NCI-H2196 (cell line): ENCODE data around the gene ATF6B.
"Not testable (repeated sequence)": the region's sequence is repeated elsewhere in the genome, so short reads cannot be mapped to it uniquely, and the experiment has no call there.

ENCODE experiments used
- DNase-seq: peaks from one replicate; lab custom pipeline; 2025; ENCODE audit not compliant: unreplicated experiment; lab: John Stamatoyannopoulos, UW

Gene ATF6B

DNA sequence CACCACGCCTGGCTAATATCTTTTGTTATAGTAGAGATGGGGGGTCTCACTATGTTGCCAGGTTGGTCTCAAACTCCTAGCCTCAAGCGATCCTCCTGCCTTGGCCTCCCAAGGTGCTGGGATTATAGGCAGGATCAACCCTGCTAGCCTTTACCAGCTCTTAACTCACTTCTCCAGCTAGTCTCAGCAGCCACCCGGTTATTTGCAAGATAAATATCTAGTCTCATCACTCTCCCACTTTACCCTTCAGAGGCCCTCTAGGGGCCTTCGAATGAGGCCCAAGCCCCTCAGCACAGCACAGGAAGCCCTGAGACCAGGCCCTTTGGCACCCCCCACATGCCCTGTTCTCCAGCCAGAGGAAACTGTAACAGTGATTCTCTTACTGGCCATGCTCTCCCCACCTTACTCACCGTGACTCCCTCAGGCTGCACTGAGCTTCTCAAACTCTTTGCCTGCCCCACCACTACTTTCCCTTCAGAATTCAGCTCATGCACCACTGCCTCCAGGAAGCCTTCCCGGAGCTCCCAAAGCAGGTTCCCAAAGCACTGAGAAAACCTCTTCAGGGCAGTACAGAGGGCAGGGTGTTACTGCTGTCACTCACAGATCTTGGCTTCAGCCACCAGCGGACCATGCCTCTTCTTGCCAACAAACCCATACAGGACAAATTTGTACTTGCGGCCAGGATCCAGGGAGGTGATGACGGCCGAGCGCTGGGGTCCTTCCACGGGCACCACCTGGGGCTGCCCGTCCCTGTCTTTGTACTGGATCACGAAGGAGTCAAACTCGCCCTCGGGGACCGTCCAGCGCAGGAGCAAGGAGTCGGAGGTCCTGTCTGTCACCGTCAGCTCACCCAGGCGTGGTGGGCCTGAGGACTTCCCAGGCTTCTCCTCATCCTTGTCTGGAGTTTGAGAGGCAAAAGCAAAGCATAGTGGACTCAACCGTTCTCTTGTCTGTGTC, 44.0 kb downstream of the ATF6B start:
- DNase-seq = no peak

DNA sequence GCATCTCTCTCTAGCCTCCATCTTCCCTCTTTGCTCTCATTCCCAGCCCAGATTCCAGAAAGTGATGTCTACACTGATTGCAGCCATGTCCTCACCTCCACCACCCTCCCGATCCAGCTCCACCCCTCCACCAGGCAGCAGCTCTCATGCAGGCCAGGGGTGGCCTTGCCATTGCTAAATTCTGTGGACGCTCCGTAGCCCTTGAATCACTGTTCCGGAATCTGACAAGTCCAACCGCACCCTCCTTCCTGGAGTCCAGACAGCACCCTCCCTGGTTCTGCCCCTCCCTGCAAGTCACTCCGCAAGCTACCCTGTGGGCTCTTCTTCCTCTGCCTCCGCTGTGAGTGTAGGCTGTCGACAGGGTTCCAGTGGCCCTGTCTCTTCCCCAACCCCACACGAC, 45.1 kb downstream of the ATF6B start:
- DNase-seq = no peak

DNA sequence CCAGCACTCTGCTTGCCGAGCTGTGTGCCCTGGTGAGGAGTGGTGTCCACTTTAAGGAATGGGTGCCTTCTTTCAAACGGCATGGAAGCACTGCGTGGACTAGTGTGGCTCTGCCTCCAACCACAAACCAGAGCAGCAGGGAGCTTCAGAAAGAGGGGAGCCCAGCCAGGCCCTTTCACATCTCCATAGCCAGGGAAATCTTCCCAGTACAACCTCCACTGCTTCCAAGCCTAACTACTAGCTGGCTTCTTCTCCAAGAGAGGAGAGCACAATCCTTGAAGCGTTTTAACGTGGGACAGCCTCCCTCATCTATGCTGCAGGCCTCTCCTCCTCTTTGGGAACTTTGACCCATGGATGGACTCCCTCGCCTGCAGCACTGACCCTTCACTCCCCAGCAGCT, 45.6 kb downstream of the ATF6B start:
- no peak for DNase-seq

DNA sequence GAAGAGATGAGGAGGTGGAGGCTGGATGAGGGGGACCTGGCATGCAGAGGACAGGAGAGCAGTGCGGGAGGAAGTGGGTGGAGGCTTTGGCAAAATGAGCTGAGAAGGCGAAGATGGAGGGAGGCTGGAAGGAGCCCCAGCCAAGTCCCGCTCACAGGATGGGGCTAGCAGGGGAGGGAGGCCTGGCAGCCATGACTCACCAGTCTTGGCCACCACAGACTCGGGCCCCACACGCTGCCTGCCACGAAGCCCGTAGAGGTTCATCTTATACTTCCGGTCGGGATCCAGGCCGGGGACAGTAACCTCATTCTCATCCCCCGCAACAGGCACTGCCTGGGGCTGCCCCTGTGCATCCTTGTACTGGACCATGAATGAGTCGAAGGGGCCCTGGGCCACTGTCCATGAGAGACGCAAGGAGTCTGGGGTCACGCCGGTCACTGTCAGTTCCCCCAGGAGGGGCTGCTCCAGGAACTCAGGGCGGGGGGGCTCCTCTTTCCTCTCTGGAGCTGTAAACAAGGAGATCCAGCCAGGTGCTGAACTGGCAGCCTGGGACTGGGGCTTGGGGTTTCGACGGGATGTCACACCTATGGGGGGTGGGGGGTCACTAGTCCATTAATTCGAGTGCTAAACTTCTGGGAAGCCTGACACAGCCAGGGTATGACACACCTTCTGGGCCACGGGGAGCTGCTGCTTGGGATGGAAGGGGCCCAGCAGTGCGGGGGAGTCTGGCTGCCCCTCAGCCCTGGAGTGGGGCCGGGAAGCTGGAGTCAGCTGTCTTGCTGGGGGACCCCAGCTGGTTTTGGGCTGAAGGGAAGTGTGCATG, 46.7 kb downstream of the ATF6B start:
- DNase-seq = no peak

DNA sequence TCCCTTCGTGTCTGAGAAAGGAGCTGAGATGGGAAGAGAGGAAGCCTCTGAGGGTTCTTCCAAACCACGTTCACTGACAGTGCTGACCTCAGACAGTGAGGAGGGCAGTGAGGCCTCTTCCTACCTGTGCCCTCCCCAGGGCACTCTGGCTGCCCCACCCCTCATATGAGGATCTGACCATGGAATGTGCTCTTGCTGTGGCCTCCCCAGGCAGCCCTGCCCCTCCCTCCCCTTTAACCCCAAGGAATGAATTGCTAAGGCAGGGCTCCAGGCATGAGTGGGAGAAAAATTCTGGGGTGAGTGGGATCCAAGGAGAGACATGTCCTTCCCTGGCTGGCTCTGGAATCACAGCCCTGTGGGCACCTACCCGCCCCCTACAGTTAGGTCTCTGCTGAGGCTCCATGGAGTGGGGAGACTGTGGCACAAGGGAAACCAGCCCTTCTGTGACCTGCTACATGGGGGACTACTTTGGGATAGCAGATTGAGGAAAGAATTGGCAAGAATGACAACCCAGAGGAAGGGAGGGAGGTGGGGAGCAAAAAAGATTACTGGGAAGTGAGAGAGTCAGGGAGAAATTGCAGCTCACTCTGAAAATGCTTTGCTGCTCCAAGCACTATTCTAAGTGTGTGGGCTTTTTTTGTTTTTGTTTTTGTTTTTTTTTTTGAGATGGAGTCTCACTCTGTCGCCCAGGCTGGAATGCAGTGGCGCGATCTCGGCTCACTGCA, 48.3 kb downstream of the ATF6B start:
- no peak for DNase-seq

DNA sequence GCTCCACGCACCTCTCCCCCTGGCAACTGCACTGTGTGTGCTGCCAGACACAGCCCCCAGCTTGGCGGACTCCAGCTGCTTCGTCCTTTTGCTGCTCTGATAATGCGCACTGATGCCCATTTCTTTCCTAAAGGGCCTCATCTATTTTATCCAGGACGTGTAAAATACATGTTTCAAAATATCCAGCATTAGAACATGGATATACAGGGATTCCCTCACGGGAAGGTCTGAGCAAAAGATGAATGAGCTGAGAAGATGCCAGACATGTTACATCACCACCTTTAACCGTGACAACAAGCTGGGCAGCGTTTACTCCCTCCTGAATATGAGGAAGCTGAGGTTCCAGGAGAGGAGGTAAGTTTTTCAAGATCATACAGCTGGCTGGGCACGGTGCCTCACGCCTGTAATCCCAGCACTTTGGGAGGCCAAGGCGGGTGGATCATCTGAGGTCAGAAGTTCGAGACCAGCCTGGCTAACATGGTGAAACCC, 51.7 kb downstream of the ATF6B start:
- no peak for DNase-seq

DNA sequence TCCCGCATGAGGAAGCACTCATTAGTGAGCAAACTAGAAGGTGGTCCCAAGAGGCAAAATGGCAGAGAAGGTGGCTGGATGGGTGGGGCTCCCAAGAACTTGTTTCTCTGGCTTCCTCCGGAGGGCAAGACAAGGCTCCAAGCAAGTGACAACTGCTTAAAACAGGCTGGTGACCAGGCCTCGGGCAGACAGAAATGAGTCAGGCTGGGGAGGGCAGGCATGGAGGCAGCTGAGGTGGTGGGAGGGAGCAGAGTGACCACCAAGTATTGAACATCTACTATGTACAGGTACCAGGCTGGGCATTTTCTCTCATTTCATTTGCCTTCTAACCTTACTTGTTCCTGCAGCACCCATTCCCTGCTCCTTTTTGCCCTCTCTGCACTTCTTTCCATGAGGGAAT, 52.3 kb downstream of the ATF6B start:
- no peak for DNase-seq

DNA sequence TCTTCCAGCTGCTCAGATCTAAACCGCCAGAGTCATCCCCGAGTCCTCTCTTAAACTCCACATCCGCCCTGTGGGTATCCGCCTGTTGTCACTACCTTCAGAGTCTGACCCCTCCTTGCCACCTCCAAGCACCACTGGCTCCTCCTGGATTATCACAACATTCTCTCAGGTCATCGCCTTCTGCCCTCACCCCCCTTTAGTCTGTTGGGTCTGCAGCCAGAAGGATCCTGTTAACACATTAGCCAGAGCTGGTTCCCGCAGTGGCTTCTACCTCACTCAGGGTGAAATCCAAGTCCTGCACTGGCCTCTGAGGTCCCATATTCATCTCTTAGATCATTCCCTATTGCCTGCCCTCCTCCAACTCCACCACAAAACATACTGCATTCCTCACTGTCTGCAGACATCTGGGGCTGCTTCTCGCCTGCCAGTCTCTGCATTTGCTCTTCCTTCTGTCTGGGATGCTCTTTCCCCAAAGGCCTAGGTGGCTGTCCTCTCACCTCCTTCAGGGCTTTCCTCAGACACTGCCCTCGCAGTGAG, 53.0 kb downstream of the ATF6B start:
- no peak for DNase-seq

DNA sequence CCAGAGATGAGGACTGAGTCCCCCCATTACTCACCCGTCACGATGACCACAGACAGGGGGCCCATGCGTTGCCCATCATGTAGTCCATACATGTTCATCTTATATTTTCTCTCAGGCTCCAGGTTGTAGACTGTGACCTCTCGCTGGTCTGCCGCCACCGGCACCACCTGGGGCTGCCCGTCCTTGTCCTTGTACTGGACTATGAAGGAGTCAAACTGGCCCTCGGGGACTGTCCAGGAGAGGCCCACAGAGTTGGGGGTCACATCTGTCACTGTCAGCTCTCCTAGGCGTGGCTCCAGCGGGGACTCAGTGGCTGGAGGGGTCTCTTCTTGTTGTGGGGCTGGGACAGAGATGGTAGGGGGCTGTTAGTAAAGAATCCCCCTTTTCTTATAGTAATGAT, 54.4 kb downstream of the ATF6B start:
- no peak for DNase-seq

DNA sequence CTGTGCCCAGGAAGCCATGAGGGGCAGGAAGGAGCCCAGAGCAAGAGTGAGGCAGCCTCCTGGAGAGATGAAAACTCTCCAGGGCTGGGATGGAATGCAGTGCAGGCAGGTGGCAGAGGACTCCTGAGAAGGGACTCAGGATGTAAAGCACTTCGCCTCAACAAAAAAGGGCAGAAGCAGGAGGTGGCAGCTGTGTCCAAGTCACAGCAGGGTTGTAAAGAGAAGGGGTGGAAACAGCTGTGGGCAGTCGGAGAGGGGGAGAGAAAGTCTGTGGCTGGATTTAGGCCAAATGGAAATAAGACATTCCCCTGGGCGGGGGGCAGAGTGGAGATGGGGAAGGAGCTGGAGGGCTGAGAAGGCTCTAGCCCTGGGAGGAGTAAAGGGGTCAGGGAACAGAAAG, 54.9 kb downstream of the ATF6B start:
- no peak for DNase-seq

DNA sequence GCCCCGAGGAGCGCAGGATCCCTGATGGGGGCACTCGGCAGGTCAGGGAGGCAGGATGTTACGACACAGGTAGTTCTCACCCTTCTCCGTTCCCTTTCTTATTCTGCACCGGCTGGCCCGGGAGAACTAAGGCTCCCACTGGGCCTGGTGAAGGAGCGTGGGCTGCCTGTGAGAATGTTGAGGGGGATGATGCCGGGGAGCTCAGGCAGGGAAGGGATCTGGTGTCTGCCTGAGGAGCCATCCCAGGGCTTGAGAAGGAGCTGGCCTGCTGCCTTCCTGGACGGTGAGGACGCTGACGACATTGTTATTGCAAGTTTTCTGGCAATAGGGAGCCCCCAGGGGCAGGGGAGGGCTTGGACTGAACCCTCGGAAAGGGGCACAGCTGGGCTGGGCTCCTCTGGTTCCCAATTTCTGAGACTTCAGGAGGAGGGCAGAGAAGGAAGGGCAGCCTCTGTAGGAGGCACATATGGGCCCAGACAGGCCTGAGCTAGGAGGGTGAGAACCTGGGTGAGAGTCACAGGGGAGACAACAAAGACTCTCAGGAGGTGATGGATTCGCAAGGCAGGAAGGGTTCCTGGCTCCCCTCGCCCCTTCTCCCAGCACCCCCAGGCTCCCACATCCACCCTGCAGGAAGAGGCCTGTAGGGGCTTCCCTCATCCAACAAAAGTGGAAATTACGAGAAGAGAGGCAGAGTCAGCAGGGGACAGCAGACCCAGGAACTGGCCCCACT, 57.1 kb downstream of the ATF6B start:
- no peak for DNase-seq

DNA sequence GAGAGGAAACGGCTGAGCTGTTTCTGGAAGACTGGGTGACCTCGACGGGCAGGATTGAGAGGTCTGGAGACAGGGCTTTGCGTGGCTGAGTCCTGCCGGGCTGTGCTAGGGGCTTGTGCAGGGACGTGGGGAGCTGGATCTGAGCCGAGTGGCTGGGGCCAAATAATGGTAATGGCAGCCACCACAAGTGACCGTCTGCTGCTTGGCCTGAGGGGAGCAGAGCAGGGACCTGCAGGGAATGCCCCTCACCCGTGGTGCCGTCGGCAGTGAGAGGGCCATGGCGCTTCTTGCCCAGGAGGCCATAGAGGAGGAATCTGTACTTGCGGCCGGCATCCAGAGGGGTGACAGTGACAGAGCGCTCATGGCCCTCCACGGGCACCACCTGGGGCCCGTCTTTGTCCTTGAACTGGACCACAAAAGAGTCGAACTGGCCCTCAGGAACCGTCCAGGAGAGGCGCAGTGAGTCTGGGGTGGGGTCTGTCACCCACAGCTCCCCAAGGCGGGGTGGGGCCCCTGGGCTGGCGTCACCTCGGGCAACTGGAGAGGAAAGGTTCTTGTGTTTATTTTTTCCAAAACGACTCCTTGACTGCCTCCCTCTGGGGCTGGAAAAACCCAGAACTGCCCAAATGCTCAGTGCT, 58.0 kb downstream of the ATF6B start:
- DNase-seq = no peak

DNA sequence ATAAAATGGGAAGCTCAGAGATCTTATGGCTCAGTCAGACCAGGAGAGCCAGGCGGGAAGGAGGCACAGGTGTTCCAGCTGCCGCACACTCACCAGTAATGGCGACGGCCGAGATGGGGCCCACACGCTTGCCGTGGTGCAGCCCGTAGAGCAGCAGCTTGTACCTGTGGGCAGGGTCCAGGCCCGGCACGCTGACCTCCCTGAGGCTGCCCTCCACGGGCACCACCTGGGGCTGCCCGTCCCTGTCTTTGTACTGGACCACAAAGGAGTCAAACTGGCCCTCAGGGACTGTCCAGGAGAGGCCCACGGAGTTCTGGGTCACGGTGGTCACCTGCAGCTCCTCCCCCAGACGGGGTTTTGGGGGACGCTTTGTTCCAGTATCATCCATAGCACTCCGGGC, 58.6 kb downstream of the ATF6B start:
- DNase-seq = no peak

DNA sequence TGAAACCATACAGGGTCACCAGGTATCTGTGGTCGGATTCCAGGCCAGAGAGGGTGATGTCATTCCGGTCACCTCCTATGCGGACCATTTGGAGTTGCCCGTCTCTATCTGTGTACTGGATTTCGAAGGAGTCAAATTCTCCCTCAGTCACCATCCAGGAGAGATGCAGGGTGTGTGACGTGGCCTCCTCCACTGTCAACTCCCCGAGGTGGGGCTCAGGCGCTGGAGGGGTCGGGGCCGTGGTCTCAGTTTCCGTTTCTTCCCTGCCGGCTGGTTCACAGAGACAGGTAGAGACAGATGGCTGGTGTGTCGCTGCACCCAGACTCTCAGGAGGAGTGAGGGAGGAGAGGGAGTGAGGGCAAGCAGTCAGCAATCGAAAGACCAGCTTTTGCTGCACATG, 59.2 kb downstream of the ATF6B start:
- no peak for DNase-seq

DNA sequence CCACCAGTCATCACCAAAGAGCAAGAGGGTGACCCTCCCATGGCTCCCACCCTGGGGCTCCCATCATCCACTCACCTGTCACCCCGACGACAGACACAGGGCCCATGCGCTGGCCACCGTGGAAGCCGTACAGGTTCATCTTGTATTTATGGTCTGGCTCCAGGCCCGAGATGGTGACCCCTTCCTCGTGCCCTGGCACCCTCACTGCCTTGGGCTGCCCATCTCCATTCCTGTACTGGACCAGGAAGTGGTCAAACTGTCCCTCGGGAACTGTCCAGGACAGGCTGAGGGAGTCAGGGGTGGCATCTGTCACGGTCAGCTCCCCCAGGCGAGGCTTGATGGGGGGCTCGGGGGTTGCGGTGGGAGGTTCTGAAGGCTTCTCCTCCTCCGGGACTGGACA, 59.7 kb downstream of the ATF6B start:
- not testable (repeated sequence) for DNase-seq

DNA sequence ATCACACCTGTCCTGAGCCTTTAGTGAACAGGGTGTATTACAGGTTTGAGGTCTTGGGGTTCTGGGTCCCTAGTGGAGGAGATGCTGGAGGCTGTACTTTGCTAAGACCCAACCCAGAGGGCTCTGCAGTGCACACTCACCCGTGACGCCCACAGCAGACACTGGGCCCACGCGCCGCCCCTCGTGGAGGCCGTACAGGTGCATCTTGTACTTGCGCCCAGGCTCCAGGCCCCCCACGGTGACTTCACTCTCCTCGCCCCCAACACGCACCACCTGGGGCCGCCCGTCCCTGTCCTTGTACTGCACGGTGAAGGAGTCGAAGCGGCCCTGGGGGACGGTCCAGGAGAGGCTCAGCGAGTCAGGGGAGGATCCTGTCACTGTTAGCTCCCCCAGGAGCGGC, 60.5 kb downstream of the ATF6B start:
- DNase-seq = not testable (repeated sequence)
